HEK293T (cell line): Measurements from ENCODE around the gene PLXND1.

Source experiments
- CTCF ChIA-PET: fragments of 350-600 bp; formaldehyde crosslinking; extraction: SDS; loops from one replicate; lab custom pipeline; 2021; ENCODE audit warnings: antibody characterized with exemption, inconsistent platforms; lab: Yijun Ruan, JAX
- POLR2A ChIA-PET: fragments of 350-600 bp; formaldehyde crosslinking; extraction: SDS; loops from one replicate; lab custom pipeline; 2020; ENCODE audit warnings: antibody characterized with exemption, inconsistent platforms; lab: Yijun Ruan, JAX
- DNase-seq: peaks from one replicate; pipeline ENCODE4 v3.0.0; 2012; ENCODE audit warnings: mixed read lengths; ENCODE audit errors: extremely low spot score
- ARNT ChIP-seq: fragments of 450-650 bp; IDR thresholded peaks from 2 replicates; pipeline ENCODE4 v1.6.1; 2017; ENCODE audit warnings: mild to moderate bottlenecking
- BHLHE40 ChIP-seq: fragments of 450-650 bp; IDR thresholded peaks from 2 replicates; pipeline ENCODE4 v1.6.1; 2016; ENCODE audit warnings: mild to moderate bottlenecking, moderate library complexity, borderline replicate concordance
- CTBP1 ChIP-seq: fragments of 450-650 bp; IDR thresholded peaks from 2 replicates; pipeline ENCODE4 v1.6.1; 2016; ENCODE audit warnings: borderline replicate concordance
- ELF4 ChIP-seq: fragments of 450-650 bp; IDR thresholded peaks from 2 replicates; pipeline ENCODE4 v1.6.1; 2017; ENCODE audit warnings: antibody characterized with exemption
- FOXA1 ChIP-seq: fragments of 450-650 bp; IDR thresholded peaks from 2 replicates; pipeline ENCODE4 v1.6.1; 2016; ENCODE audit warnings: mild to moderate bottlenecking
- FOXK2 ChIP-seq: fragments of 450-650 bp; IDR thresholded peaks from 2 replicates; pipeline ENCODE4 v1.6.1; 2016; ENCODE audit warnings: mild to moderate bottlenecking
- FOXM1 ChIP-seq: fragments of 450-650 bp; IDR thresholded peaks from 2 replicates; pipeline ENCODE4 v1.6.1; 2017; ENCODE audit warnings: mild to moderate bottlenecking, borderline replicate concordance
- HDGF ChIP-seq: fragments of 450-650 bp; IDR thresholded peaks from 2 replicates; pipeline ENCODE4 v1.6.1; 2017; ENCODE audit warnings: antibody characterized with exemption, borderline replicate concordance
- L3MBTL2 ChIP-seq: fragments of 450-650 bp; conservative IDR thresholded peaks from 2 replicates; pipeline ENCODE4 v1.6.1; 2016; ENCODE audit warnings: mild to moderate bottlenecking
- LEF1 ChIP-seq: fragments of 450-650 bp; IDR thresholded peaks from 2 replicates; pipeline ENCODE4 v1.6.1; 2017; ENCODE audit warnings: mild to moderate bottlenecking, borderline replicate concordance
- NFRKB ChIP-seq: fragments of 450-650 bp; IDR thresholded peaks from 2 replicates; pipeline ENCODE4 v1.6.1; 2016; ENCODE audit warnings: mild to moderate bottlenecking, moderate library complexity
- SP1 ChIP-seq: fragments of 450-650 bp; IDR thresholded peaks from 2 replicates; pipeline ENCODE4 v1.6.1; 2017
- SUZ12 ChIP-seq: fragments of 450-650 bp; IDR thresholded peaks from 2 replicates; pipeline ENCODE4 v1.6.1; 2016; ENCODE audit warnings: mild to moderate bottlenecking
- TARDBP ChIP-seq: fragments of 450-650 bp; IDR thresholded peaks from 2 replicates; pipeline ENCODE4 v1.6.1; 2016
- ZNF384 ChIP-seq: fragments of 450-650 bp; IDR thresholded peaks from 2 replicates; pipeline ENCODE4 v1.6.1; 2016
- TF ChIP-seq, protein P1 (sequence below): fragments of 450-650 bp; IDR thresholded peaks from 2 replicates; pipeline ENCODE4 v1.6.1; 2016

PLXND1 gene

DNA sequence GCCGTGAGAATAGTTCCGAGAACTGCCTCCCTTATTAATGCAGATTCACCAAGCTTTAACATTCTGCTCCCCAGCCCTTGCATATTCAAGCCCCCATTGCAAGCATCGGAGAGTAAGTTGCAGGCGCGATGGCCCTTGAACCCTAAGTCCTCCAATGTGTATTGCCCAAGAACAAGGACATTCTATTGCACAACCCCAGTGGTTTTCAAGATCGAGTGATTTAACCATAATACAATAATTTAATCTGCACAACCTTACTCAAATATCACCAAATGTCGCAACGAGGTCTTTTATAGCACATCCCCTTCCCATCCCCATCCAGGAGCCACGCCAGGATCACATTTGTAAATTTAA lies 21.7 kb upstream of the PLXND1 start:
- TF ChIP-seq SP1 = no peak
- TF ChIP-seq LEF1 = no peak
- no peak for TF ChIP-seq ZNF384
- TF ChIP-seq ARNT = no peak
- no peak for TF ChIP-seq TARDBP
- TF ChIP-seq NFRKB = no peak
- TF ChIP-seq L3MBTL2 = no peak
- no peak for TF ChIP-seq SUZ12
- no peak for TF ChIP-seq FOXM1
- TF ChIP-seq HDGF = no peak
- no peak for TF ChIP-seq FOXK2
- TF ChIP-seq, protein P1, sequence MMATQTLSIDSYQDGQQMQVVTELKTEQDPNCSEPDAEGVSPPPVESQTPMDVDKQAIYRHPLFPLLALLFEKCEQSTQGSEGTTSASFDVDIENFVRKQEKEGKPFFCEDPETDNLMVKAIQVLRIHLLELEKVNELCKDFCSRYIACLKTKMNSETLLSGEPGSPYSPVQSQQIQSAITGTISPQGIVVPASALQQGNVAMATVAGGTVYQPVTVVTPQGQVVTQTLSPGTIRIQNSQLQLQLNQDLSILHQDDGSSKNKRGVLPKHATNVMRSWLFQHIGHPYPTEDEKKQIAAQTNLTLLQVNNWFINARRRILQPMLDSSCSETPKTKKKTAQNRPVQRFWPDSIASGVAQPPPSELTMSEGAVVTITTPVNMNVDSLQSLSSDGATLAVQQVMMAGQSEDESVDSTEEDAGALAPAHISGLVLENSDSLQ = no peak
- TF ChIP-seq CTBP1 = no peak
- TF ChIP-seq ELF4 = no peak
- TF ChIP-seq BHLHE40 = no peak
- no peak for TF ChIP-seq FOXA1
- ChIA-PET CTCF (interaction anchor here (0.7 to 2.2 kb wide), 4 partner anchors 54 to 477 kb away, joined by 3 to 9 read pairs (median 3); no protein-coding TSS in a partner anchor), POLR2A (no interaction called here)
- DNase-seq = no peak

DNA sequence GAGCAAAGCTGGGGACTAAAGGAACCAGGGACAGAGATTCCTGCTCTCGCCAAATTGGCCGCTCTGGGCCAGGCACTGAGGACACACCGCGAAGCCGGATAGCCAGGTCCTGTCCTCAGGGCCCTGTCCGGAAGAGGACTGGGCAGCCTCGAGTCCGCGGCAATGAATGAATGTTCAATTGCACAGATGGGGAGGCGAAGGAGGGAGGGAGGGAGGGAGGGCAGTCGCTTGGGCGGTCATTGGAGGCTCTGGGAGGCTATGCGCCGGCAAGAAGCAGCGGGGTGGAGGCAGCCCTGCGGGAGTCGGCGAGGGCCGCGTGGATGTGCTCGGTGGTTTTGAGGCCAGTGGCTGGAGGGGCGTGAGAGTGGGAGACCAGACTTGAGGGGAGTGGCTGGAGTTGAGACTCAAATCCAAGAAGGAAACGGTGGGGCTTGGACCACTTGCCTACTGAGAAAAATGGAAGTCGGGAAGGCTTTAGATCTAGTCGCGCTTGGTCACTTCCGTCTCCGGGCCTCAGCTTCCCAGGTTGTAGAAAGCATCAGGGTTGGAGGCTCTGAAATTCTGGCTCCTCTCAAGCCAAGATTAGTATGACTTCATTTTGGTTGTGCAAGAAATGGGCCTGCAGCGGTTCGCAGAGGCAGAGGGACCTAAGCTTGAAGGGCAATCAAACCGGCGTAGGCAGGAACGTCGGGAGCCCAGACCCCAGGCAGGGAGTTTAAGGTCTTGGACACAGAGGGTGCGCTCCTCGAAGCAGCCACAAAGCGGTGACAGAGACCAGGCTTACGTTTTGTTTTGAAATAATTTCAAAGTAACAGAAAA lies 21.1 kb upstream of the PLXND1 start:
- ChIA-PET CTCF (interaction anchor here (0.7 to 2.2 kb wide), 5 partner anchors 55 to 478 kb away, joined by 3 to 9 read pairs (median 3); no protein-coding TSS in a partner anchor), POLR2A (interaction anchor here (1.4 kb wide), 1 partner anchor 24 kb away, joined by 3 read pairs; no protein-coding TSS in a partner anchor)
- TF ChIP-seq FOXK2 (no peak), ARNT (no peak), ZNF384 (no peak), HDGF (no peak)
- peak; percentile 48 for DNase-seq

DNA sequence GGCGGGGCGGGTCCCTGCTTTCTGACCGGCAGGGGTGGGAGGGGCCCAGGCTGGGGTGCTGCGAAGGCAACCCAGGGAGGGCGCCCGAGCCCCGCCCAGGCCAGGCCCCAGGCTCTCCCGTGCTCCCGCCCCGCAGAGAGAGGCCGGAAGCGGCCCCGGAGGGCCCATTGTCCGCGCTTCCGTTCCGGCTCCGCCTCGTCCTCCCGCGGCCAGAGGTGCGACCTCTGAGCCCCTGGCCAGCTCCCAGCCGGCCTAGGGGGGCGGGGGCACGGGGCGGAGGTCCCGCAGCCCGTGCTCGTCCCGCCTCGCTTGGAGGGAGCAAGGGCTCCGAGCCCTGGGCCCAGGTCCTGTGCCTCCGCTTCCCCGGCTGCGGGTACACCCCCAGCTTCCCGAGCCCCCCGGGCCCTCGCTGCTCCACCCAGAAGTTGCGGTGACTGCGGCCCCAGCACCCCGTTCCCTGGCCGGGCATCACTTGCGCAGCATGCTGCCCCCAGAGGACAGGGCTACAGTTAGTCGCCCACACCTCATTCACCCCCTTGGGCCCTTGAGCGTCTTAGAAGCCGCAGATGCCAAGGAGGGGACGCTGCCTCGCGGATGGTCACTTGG lies 20.4 kb upstream of the PLXND1 start:
- DNase-seq = no peak
- ChIA-PET CTCF (interaction anchor here (0.7 to 2.2 kb wide), 2 partner anchors 136 to 315 kb away, joined by 4 to 9 read pairs; no protein-coding TSS in a partner anchor), POLR2A (interaction anchor here (0.7 to 1.7 kb wide), 4 partner anchors 10 to 136 kb away, joined by 3 to 6 read pairs (median 3); no protein-coding TSS in a partner anchor)
- TF ChIP-seq FOXA1 (no peak), TARDBP (no peak), NFRKB (no peak), L3MBTL2 (no peak), FOXK2 (no peak), FOXM1 (no peak), CTBP1 (no peak), LEF1 (no peak), SUZ12 (no peak), SP1 (no peak), ARNT (no peak)
- TF ChIP-seq, protein P1 = no peak

DNA sequence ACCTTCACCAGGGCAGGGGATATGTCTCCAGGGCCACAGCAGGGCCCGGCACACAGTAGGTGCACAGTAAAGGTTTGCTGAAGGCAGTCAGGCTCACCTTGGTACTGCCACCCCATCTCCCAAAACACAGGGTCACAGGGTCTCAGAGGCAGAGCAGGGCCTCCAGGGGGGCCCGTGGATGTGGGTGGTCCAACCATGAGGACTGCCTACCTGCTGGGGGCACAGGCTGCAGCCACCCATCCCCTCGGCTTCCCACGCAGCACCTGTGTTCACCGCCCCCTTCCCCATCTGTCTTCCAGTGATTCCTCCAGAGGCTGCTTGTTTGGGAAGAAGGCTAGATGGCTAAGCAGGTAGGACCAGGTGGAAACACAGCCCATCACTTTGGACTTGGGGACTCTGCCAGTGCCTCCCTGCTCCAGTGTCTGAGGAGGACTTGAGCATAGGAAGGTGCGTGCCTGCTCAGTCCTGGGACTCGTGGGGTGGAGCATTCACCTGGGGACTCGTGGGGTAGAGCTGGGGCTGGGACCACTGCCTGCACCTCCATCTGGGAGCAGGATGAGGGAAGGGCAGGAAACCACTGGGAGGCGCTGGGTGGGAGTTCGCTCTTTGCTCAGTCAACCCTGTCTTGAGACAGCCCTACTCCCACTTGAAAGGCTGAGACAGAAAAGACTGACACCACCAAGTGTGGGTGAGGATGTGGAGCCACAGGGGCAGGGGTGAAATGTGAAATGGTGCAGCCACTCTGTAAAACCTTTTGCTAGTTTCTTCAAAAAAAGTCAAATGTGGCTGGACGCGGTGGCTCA lies 18.8 kb upstream of the PLXND1 start:
- ChIA-PET POLR2A (interaction anchor here (1.5 to 1.7 kb wide), 2 partner anchors 9 to 12 kb away, joined by 3 to 6 read pairs; no protein-coding TSS in a partner anchor), CTCF (interaction anchor here (0.5 to 0.6 kb wide), 2 partner anchors 15 to 135 kb away, joined by 3 to 4 read pairs; no protein-coding TSS in a partner anchor)
- peak; percentile 50 for DNase-seq
- no peak for TF ChIP-seq SUZ12
- no peak for TF ChIP-seq ARNT
- no peak for TF ChIP-seq LEF1

DNA sequence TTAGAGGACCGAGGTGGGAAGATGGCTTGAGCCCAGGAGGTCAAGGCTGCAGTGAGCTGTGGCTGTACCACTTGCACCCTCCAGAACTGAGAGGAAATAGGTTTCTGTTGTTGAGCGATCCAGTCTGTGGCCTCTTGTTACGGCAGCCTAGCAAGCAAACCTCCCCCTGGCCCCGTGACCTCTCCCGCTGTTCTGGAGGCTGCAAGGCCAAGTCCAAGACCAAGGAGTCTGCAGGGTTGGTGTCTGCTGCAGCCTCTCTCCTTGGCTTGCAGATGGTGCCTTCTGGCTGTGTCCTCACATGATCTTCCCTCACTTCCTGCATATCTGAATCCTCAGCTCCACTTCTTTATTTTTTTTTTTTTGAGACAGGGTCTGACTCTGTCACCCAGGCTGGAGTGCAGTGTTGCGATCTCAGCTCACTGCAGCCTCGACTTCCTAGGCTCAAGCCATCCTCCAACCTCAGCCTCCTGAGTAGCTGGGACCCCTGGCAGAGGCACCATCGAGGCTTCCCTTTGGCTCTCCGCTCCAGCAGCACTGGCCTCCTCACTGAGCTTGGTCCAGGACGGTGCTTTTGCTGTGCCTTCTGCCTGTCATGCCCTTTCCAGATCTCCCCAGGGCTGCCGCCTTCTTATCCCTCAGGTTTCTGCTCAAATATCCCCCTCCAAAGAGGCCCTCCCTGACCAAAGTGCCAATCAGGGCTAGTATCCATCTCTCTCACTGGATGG lies 18.0 kb upstream of the PLXND1 start:
- DNase-seq = no peak
- CTCF ChIA-PET = no interaction called here
- TF ChIP-seq ARNT = no peak
- TF ChIP-seq TARDBP = no peak
- no peak for TF ChIP-seq ZNF384
- no peak for TF ChIP-seq FOXK2
- TF ChIP-seq HDGF = no peak
- TF ChIP-seq, protein P1 = no peak
- no peak for TF ChIP-seq FOXM1
- TF ChIP-seq L3MBTL2 = no peak
- TF ChIP-seq BHLHE40 = no peak
- no peak for TF ChIP-seq FOXA1
- TF ChIP-seq ELF4 = no peak
- TF ChIP-seq CTBP1 = no peak
- no peak for TF ChIP-seq SP1
- TF ChIP-seq SUZ12 = no peak
- no peak for TF ChIP-seq NFRKB
- no peak for TF ChIP-seq LEF1
- POLR2A ChIA-PET = no interaction called here
